SKM-1 treated with dmso at 0.1 percent for 144 hours (cell line): Measurements from ENCODE around the gene NTN4.
"Not testable (repeated sequence)": the region's sequence is repeated elsewhere in the genome, so short reads cannot be mapped to it uniquely, and the experiment has no call there.

Experiments
- DNase-seq: peaks from one replicate; lab custom pipeline; 2025; ENCODE audit not compliant: unreplicated experiment; lab: John Stamatoyannopoulos, UW

NTN4 gene

DNA sequence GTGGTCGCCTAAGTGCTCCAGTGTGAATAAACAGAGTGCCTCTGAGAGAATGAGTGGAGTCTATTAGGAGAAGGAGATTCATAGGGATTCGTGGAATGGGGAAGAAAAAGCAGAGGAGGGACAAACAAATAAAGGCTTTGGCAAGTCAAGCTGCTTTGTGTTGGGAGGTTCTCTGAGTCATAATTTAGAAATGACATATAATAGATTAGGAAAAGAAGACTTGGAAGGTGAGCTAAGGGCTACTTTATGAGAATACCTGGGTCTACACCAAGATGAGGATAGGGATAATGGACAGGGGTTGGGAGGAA lies 6.4 kb upstream of the NTN4 start:
- no peak for DNase-seq

GRCh38 chr12:95796225-95796981 lies 5.8 kb upstream of the NTN4 start:
- DNase-seq = no peak

DNA sequence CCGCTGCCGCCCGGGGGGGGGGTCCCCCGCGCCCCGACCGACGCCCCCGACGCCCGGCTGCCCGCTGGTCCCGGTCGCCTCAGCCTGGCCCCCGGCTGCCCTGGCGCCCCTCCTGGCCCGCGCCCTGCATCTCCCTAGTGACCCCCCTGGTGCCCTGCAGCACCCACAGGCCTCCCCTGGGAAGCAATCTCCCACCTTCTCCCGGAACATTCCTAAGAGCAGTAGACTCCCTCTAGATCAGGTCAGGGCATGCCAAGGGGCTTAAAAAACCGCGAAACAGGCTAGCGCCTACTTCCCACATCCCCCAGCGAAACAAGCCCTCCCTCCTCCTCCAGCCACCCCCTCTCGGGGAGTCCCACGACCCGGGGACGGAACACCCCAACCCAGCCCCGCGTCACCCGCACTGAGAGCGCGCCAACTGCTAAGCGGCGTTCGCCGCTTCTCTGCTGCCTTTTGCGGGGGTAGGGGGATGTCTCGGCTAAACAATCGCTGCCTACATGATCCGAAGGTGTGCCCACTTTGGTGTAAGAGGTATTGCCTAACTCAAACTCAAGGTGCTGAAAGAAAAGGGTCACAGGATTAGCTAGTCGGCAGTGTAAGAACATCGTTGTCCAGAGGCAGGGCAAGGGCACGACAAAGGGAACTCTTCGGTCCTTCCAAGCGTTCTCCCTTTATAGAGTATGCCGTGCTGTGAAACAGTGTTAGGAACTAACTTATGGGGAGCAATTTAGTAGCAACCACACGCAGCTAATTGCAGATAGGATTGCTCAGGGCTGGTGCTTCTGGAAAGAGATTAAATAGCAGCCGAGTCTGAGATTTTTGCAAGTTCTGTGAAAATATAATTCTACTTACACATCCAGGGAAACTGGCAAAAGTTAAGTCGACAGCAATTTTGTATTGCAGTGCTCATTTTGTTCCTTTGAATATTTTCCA lies 619 bp upstream of the NTN4 start:
- no peak for DNase-seq

DNA sequence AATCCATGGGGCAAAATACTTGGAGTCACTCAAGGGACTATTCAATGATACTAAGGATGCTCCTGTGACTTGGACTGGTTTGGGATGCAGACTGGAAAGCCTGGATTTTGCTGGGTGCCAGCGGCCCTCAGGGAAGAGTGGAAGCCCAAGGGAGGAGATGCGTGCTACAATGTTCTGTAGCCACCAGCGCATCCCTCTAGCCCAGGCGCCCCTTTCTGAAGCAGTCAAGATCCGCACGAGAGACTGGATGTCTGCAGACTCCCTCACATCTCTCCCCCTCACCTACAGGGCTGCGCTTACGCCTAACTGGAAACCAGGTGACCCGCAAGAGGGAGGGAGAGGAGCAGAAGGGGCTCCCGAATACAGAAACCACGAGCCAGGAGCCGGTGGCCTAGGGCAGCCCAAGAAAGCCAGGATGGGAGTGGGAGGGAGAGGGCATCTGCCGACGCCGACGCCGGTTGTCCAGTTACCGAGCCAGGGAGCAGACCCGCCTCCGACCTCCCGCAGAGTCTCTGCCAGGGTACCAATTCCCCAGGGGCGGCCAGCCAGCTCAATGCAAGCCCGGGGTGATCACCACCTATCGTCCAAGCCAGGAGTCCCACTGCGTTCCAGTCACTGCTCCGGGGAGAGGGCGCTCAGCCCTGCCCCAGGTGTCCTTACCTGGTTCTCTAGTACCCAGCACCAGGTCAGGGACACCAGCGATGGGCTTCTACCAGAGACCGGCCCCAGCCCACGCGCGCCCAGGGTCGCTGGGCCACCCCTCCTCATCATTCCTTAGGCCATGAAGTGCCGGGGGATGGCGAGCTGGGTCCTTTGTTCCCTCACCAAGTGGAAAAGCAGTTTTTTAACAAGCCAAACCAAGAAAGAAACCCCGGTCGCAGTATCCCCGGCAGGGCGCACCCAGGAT lies 1.2 kb downstream of the NTN4 start:
- DNase-seq = no peak

DNA sequence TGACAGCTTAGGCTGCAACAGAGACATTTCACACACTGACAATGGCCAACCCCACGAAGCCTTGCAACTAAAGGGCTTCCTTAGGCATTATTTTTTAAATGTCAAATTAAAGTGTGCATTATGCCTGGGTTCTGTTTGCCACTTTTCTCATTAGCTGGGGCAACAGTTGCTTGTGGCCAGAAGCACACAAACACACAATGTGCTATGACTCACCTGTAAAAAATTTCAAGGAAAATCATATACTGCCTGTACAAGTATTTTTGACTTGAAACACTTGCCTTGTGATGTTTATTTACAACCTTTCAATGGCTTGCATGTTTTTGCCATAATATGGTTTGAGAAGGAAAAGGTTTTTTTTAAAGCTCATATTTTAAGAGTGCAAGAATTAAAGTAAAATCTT lies 1.9 kb downstream of the NTN4 start:
- DNase-seq = no peak

- no peak for DNase-seq
These were observed 3.2 kb downstream of the NTN4 start for GRCh38 chr12:95787274-95787818.

DNA sequence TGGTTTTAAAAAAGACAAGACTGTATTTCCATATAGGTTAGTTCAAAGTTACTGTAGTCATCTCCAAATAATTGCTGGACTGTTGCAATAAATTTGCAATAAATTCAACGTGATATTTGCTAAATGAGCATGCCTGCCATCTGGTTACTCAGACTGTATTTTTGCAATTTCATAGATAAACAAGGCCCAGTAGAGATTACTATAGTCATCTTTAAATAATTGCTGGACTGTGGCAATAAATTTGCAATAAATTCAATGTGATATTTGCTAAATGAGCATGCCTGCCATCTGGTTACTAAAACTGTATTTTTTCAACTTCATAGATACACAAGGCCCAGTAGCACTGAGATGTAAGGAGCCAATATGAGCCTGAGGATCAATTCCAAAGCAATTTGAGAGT lies 5.6 kb downstream of the NTN4 start:
- no peak for DNase-seq

GRCh38 chr12:95784286-95784685 lies 6.3 kb downstream of the NTN4 start:
- no peak for DNase-seq

GRCh38 chr12:95775466-95775865 lies 15.1 kb downstream of the NTN4 start:
- DNase-seq = not testable (repeated sequence)

DNA sequence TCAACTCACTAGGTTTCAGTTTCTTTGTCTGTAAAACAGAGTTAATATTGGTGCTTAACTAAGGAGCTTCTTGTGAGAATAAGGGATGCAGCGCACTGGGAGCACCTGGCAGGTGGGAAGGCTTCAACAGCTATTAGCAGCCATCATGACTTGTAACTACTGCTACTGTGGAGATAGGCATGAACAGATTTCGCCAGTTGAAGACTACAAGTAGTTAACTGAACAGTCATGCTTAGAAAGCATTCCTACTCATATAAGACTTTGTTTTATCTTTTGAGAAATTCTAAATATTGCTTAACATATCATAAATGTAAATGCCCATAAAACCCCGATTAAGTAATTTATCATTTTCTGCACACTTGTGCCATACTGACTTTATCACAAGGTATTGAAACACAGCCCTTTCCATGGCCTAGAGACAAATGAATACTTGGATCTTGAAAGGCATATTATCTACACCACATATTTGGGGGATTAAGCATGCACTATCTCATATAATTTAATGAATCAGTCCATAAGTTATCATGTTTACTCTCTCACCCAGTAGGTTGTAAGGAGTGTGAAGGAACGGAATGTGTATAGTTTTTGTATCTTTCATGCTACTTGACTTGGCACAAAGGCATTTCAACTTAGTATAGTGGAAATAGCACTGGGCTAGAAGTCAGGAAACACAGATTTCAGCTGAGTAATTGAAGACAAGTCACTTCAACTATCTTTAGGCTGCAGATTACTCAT lies 16.1 kb downstream of the NTN4 start:
- no peak for DNase-seq

DNA sequence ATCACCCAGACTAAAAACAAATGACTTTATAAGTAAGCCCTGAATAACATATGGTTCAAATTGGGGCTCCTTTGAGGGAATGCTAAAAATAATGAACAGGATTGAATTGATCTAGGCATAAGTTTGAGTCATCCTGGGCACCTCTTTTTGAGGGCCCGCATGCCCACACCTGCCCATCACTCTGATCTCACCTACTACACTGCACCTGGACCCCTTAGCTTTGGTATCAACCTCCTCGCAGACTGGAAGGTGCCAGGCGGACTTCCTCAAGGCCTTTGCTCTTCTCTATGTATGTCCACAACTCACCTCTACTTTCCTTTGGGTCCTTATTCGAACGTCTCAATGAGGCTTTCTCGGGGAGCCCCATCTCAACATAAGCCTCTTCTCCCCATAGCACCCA lies 17.2 kb downstream of the NTN4 start:
- DNase-seq = no peak

GRCh38 chr12:95767703-95768102 lies 22.9 kb downstream of the NTN4 start:
- no peak for DNase-seq

DNA sequence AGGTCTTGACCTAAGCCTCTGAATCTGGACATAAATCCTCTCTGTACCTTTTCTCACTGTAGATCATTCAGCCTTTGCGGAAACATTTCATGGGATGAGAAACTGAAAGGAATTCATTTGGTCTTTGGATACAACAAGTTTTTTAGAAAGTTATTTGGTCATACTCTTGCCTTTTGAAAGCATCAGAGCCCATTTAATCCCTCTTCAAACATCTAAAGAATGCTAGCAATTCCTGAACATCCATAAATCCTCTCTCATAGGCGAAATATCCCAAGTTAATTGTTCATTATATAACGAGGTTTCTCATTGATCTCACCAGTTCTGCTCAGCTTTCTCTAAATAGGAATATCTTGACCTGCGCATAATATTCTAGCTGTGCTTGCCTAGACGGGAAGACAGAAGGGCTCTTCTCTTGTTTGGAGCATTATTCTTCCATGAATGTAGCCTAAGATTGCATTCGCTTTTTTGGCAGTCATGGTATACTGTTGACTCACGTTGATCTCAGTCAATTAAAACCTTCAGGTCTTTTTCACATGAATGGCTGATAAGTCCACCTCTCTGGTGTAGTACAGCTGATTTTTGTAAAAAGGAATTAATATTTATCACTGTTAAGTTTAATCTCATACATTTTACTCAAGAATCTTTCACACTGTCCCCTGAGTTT lies 24.1 kb downstream of the NTN4 start:
- no peak for DNase-seq

GRCh38 chr12:95764848-95765247 lies 25.7 kb downstream of the NTN4 start:
- DNase-seq = no peak

DNA sequence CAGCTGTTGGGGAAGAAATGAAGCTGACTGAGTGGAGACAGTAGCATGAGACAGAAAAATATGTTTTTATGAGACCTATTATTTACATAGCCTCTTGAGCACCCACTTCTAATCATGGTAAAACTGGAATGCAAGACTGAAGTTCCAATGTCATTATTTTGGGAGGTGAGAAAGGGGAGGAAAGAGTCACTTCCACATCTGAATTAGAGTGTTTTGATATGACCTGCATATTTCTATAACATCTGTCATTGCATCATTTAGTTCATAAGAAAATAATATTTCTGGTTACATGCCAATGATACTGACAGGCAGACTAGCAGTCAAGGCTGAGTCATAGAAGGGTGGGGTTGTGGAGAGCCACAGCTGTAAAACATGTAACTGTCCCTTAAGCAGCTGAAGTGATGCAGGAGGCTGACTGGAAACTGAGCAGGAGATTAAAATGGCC lies 26.7 kb downstream of the NTN4 start:
- DNase-seq = no peak

- DNase-seq = no peak
These were observed 28.3 kb downstream of the NTN4 start for GRCh38 chr12:95762123-95762785.

- DNase-seq = no peak
These were observed 30.2 kb downstream of the NTN4 start for GRCh38 chr12:95760371-95760770.

DNA sequence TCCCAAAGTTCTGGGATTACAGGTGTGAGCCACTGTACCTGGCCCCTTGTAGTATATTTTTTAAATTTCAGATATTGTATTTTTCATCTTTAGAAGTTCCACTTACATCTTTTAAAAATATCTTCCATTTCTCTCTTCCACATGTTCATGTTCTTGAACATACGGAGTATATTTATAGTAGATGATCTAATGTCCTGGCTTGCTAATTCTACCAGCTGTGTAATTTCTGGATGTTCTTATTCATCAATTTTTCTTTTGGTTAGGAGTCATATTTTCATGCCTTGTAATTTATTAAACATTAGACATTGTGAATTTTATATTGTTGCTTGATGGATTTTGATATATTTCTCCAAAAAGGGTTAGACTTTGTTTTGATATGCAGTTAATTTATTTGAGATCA lies 30.8 kb downstream of the NTN4 start:
- DNase-seq = no peak

DNA sequence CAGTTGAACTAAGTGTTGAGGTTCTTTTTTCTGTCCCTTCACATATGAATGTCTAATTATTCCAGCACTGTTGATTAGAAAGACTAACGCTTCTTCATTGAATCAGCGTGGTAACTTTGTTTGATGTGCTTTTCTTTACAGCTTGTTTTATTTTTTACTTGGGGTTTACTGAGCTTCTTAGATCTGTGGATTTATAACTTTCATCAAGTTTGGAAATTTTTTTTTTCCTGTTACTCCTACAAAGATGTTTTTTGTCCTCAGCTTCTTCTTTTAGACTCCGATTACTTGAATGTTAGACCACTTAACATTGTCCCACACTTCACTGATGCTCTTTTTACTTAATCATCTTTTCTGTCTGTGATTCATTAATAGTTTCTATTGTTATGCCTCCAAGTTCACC lies 31.5 kb downstream of the NTN4 start:
- no peak for DNase-seq
